SK-N-SH treated with all-trans-retinoic acid at 6 μM for 48 hours (cell line): ENCODE measurements around the gene F7.

Experiments
- ATAC-seq: fragments of 200-7000 bp; cut with Tn5 transposase; 3 replicates; pipeline ENCODE4 v1.9.1; 2020; ENCODE audit warnings: mild to moderate bottlenecking, moderate library complexity
- ARNTL ChIP-seq: fragments of 450-650 bp; formaldehyde crosslinking; IDR thresholded peaks from 2 replicates; pipeline ENCODE4 v1.5.0; 2020; ENCODE audit warnings: low read depth, mild to moderate bottlenecking, moderate library complexity, borderline replicate concordance
- BACH2 ChIP-seq: fragments of 250-450 bp; sonication (Bioruptor Pico); IDR thresholded peaks from 2 replicates; pipeline ENCODE4 v1.9.0; 2021; ENCODE audit warnings: mild to moderate bottlenecking, borderline replicate concordance
- CSDC2 ChIP-seq: fragments of 250-450 bp; sonication (Bioruptor Pico); IDR thresholded peaks from 2 replicates; pipeline ENCODE4 v1.5.0; 2020; ENCODE audit warnings: mild to moderate bottlenecking, moderate library complexity
- ESRRG ChIP-seq: fragments of 250-450 bp; sonication (Bioruptor Pico); IDR thresholded peaks from 2 replicates; pipeline ENCODE4 v1.6.1; 2021; ENCODE audit warnings: mild to moderate bottlenecking
- OSR1 ChIP-seq: fragments of 250-450 bp; sonication (Bioruptor Pico); IDR thresholded peaks from 2 replicates; pipeline ENCODE4 v1.8.0; 2022; ENCODE audit warnings: moderate library complexity, mild to moderate bottlenecking, inconsistent platforms
- SNAI2 ChIP-seq: fragments of 250-450 bp; sonication (Bioruptor Pico); IDR thresholded peaks from 2 replicates; pipeline ENCODE4 v1.5.0; 2020; ENCODE audit warnings: mild to moderate bottlenecking, moderate library complexity
- TCF4 ChIP-seq: fragments of 250-450 bp; sonication (Bioruptor Pico); IDR thresholded peaks from 2 replicates; pipeline ENCODE4 v1.8.0; 2021; ENCODE audit warnings: mild to moderate bottlenecking, moderate library complexity, borderline replicate concordance
- TOX ChIP-seq: fragments of 250-450 bp; sonication (Bioruptor Pico); IDR thresholded peaks from 2 replicates; pipeline ENCODE4 v1.8.0; 2021; ENCODE audit warnings: mild to moderate bottlenecking, moderate library complexity, borderline replicate concordance
- ZC3H10 ChIP-seq: fragments of 250-450 bp; sonication (Bioruptor Pico); IDR thresholded peaks from 2 replicates; pipeline ENCODE4 v1.5.1; 2021; ENCODE audit warnings: mild to moderate bottlenecking, moderate library complexity
- ZFP30 ChIP-seq: fragments of 450-650 bp; formaldehyde crosslinking; IDR thresholded peaks from 2 replicates; pipeline ENCODE4 v1.5.0; 2022; ENCODE audit warnings: mild to moderate bottlenecking, moderate library complexity
- ZNF565 ChIP-seq: fragments of 450-650 bp; formaldehyde crosslinking; conservative IDR thresholded peaks from 2 replicates; pipeline ENCODE4 v1.5.0; 2020; ENCODE audit warnings: low read depth, mild to moderate bottlenecking, moderate library complexity
- ZNF70 ChIP-seq: fragments of 450-650 bp; formaldehyde crosslinking; IDR thresholded peaks from 2 replicates; pipeline ENCODE4 v1.5.0; 2020; ENCODE audit warnings: mild to moderate bottlenecking, moderate library complexity
- ZNF8 ChIP-seq: fragments of 450-650 bp; formaldehyde crosslinking; IDR thresholded peaks from 2 replicates; pipeline ENCODE4 v1.5.0; 2020; ENCODE audit warnings: mild to moderate bottlenecking, moderate library complexity
- TF ChIP-seq, protein P1 (sequence below): fragments of 250-450 bp; sonication (Bioruptor Pico); IDR thresholded peaks from 2 replicates; pipeline ENCODE4 v1.5.1; 2020; ENCODE audit warnings: low read depth, mild to moderate bottlenecking, moderate library complexity
- TF ChIP-seq, protein P2 (sequence below): fragments of 250-450 bp; sonication (Bioruptor Pico); IDR thresholded peaks from 2 replicates; pipeline ENCODE4 v1.5.1; 2021; ENCODE audit warnings: mild to moderate bottlenecking, moderate library complexity
- TF ChIP-seq, protein P3 (sequence below): fragments of 250-450 bp; sonication (Bioruptor Pico); IDR thresholded peaks from 2 replicates; pipeline ENCODE4 v1.5.0; 2020; ENCODE audit warnings: mild to moderate bottlenecking, moderate library complexity
- TF ChIP-seq, protein P4 (sequence below): fragments of 250-450 bp; sonication (Bioruptor Pico); IDR thresholded peaks from 2 replicates; pipeline ENCODE4 v1.8.0; 2020; ENCODE audit warnings: mild to moderate bottlenecking, moderate library complexity, borderline replicate concordance
- TF ChIP-seq, protein P5 (sequence below): fragments of 250-450 bp; sonication (Bioruptor Pico); IDR thresholded peaks from 2 replicates; pipeline ENCODE4 v1.8.0; 2021; ENCODE audit warnings: low read depth, mild to moderate bottlenecking, moderate library complexity, borderline replicate concordance

The F7 gene

DNA sequence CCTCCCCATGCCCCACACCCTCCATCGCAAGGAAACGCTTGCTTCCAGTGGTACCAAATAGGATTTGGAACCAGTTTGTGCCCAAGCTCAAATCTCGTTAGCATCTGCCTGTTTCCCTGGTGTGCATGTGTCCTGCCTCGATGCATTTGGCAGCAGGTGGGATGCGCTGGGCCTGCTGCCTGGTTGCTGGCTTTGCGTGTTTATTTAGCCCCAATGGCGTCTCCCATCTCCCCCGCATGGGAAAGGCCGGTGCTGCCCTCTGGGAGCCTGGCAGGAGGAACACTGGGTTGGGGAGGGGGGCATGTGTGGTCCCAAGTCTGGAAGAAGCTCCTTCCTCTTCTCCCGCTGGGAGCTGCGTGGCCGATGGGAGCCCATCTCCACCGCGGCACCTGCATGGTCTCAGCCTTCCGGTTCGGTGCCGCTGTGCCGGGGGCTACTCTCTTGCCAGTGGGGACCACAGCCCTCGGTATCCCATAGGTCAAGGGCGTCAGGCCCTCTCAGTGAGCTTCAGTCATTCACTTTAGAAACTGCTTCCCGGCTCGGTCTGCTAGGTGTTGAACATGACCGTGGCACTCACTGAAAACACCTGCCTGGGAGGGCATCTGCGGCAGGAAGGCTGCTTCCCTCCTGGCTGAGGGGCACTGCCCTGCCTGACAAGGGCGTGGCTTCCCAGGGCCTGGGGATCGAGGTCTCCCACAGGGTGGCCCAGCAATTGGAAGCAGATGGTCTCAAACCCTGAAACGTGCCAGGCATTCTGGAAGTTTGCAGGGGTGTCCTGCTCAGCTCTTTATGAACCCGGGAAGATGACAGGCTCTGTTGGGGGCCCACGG lies 11.8 kb upstream of the F7 start (continued):
- TF ChIP-seq, protein P1, sequence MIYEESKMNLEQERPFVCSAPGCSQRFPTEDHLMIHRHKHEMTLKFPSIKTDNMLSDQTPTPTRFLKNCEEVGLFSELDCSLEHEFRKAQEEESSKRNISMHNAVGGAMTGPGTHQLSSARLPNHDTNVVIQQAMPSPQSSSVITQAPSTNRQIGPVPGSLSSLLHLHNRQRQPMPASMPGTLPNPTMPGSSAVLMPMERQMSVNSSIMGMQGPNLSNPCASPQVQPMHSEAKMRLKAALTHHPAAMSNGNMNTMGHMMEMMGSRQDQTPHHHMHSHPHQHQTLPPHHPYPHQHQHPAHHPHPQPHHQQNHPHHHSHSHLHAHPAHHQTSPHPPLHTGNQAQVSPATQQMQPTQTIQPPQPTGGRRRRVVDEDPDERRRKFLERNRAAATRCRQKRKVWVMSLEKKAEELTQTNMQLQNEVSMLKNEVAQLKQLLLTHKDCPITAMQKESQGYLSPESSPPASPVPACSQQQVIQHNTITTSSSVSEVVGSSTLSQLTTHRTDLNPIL (CRISPR knock-in tag), result no peak
- TF ChIP-seq ZFP30 (CRISPR knock-in tag) (no peak), ZNF70 (CRISPR knock-in tag) (no peak), CSDC2 (CRISPR knock-in tag) (no peak), SNAI2 (no peak), ZC3H10 (no peak), TOX (no peak)

DNA sequence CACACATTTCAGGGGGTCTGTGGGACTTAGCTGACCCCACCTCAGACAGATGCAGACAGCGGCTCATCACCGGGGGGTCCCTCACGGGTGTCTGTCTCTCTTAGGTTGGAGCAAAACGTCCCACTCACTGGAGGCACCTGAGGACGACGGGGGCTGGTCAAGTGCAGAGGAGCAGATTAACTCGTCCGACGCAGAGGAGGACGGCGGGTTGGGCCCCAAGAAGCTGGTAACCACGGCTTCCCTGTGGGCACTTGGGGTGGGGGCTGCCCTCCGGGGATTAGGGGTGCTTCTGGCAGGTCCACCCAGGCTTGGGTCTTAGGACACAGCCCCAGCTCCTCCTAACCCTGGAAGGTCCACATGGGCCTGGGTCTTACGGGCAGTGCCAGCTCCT lies 11.2 kb upstream of the F7 start:
- ATAC-seq, result no peak
- no peak for TF ChIP-seq TOX
- no peak for TF ChIP-seq ZNF8 (CRISPR knock-in tag)
- no peak for TF ChIP-seq TCF4 (CRISPR knock-in tag)
- TF ChIP-seq, protein P2, sequence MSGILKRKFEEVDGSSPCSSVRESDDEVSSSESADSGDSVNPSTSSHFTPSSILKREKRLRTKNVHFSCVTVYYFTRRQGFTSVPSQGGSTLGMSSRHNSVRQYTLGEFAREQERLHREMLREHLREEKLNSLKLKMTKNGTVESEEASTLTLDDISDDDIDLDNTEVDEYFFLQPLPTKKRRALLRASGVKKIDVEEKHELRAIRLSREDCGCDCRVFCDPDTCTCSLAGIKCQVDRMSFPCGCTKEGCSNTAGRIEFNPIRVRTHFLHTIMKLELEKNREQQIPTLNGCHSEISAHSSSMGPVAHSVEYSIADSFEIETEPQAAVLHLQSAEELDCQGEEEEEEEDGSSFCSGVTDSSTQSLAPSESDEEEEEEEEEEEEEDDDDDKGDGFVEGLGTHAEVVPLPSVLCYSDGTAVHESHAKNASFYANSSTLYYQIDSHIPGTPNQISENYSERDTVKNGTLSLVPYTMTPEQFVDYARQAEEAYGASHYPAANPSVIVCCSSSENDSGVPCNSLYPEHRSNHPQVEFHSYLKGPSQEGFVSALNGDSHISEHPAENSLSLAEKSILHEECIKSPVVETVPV (CRISPR knock-in tag), result no peak
- TF ChIP-seq ZNF70 (CRISPR knock-in tag), result no peak
- TF ChIP-seq, protein P3, sequence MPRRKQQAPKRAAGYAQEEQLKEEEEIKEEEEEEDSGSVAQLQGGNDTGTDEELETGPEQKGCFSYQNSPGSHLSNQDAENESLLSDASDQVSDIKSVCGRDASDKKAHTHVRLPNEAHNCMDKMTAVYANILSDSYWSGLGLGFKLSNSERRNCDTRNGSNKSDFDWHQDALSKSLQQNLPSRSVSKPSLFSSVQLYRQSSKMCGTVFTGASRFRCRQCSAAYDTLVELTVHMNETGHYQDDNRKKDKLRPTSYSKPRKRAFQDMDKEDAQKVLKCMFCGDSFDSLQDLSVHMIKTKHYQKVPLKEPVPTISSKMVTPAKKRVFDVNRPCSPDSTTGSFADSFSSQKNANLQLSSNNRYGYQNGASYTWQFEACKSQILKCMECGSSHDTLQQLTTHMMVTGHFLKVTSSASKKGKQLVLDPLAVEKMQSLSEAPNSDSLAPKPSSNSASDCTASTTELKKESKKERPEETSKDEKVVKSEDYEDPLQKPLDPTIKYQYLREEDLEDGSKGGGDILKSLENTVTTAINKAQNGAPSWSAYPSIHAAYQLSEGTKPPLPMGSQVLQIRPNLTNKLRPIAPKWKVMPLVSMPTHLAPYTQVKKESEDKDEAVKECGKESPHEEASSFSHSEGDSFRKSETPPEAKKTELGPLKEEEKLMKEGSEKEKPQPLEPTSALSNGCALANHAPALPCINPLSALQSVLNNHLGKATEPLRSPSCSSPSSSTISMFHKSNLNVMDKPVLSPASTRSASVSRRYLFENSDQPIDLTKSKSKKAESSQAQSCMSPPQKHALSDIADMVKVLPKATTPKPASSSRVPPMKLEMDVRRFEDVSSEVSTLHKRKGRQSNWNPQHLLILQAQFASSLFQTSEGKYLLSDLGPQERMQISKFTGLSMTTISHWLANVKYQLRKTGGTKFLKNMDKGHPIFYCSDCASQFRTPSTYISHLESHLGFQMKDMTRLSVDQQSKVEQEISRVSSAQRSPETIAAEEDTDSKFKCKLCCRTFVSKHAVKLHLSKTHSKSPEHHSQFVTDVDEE (CRISPR knock-in tag), result no peak
- no peak for TF ChIP-seq ZNF565 (CRISPR knock-in tag)
- no peak for TF ChIP-seq BACH2
- TF ChIP-seq, protein P4, sequence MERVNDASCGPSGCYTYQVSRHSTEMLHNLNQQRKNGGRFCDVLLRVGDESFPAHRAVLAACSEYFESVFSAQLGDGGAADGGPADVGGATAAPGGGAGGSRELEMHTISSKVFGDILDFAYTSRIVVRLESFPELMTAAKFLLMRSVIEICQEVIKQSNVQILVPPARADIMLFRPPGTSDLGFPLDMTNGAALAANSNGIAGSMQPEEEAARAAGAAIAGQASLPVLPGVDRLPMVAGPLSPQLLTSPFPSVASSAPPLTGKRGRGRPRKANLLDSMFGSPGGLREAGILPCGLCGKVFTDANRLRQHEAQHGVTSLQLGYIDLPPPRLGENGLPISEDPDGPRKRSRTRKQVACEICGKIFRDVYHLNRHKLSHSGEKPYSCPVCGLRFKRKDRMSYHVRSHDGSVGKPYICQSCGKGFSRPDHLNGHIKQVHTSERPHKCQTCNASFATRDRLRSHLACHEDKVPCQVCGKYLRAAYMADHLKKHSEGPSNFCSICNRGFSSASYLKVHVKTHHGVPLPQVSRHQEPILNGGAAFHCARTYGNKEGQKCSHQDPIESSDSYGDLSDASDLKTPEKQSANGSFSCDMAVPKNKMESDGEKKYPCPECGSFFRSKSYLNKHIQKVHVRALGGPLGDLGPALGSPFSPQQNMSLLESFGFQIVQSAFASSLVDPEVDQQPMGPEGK (CRISPR knock-in tag), result no peak
- no peak for TF ChIP-seq ESRRG (CRISPR knock-in tag)
- TF ChIP-seq SNAI2, result no peak
- no peak for TF ChIP-seq ZFP30 (CRISPR knock-in tag)
- TF ChIP-seq ZC3H10, result no peak
- no peak for TF ChIP-seq ARNTL

DNA sequence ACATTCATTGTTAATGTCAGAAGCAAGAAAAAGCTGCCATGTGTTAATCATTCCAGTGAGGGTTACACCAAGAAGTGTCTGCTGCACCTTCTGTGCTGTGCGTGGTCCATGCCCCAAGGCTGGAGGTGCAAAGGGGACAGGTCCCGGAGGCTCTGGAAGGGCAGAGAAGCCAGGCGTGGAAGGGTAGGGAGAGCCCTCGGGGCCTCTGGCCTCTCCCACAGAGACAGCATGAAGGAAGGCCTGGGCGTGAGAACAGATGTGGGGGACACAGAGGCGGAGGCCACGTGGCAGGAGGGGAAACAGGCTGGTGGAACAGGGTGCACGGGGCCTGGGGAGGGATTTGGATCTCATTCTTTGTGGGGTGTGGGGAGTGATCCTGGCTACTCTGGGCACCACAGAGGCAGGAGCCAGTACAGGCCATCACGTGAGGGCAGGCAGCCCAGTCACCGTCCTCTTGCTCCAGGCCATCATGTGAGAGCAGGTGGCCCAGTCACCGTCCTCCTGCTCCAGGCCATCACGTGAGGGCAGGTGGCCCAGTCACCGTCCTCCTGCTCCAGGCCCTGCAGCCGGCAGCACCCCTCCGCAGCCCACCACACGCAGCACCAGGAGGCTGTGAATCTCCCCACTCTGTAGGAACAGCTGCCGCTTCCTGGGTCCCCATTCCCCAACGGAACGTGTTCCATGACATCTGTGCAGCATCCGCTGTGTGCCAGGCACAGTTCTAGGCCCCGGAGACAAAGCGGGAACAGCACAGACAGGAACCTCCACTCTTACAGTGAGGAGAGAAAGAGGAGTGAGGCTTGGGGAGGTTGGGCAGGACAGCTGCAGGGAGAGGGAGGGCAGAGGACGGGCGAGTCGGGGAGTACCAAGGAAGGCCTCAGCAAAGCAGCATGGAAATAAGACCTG lies 10.2 kb upstream of the F7 start:
- TF ChIP-seq OSR1 (CRISPR knock-in tag) (no peak), ZFP30 (CRISPR knock-in tag) (no peak), SNAI2 (no peak), CSDC2 (CRISPR knock-in tag) (no peak), ZC3H10 (no peak), ESRRG (CRISPR knock-in tag) (no peak)
- TF ChIP-seq, protein P5, sequence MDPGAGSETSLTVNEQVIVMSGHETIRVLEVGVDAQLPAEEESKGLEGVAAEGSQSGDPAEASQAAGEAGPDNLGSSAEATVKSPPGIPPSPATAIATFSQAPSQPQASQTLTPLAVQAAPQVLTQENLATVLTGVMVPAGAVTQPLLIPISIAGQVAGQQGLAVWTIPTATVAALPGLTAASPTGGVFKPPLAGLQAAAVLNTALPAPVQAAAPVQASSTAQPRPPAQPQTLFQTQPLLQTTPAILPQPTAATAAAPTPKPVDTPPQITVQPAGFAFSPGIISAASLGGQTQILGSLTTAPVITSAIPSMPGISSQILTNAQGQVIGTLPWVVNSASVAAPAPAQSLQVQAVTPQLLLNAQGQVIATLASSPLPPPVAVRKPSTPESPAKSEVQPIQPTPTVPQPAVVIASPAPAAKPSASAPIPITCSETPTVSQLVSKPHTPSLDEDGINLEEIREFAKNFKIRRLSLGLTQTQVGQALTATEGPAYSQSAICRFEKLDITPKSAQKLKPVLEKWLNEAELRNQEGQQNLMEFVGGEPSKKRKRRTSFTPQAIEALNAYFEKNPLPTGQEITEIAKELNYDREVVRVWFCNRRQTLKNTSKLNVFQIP (CRISPR knock-in tag), result no peak
- TF ChIP-seq, protein P4 (CRISPR knock-in tag), result no peak
- TF ChIP-seq, protein P1 (CRISPR knock-in tag), result no peak
- no peak for ATAC-seq
